ENCODE results near the gene SRCAP.

DNA sequence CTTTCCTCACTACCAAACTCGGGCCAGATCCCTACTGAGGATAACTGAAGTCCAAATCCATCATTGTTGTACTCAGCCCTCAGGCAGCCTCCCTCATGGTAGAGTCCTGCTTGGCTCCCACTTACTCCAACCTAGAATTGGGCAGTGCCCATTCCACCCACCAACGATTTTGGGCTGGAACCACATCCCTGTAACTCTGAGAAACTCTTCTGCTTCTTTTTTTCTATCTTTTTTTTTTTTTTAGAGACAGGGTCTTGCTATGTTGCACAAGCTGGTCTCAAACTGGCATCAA is 47.0 kb upstream of the SRCAP start:
- TF ChIP-seq GATA2 (IDR thresholded peaks at IDR 0.05; ENCODE audit: low read depth, low read length) (no peak), GATA3 (IDR thresholded peaks at IDR 0.05; ENCODE audit: low read depth, low read length) (no peak)

All from SH-SY5Y (cell line).